ENCODE measurements around the gene ATG4B.

The ATG4B gene

DNA sequence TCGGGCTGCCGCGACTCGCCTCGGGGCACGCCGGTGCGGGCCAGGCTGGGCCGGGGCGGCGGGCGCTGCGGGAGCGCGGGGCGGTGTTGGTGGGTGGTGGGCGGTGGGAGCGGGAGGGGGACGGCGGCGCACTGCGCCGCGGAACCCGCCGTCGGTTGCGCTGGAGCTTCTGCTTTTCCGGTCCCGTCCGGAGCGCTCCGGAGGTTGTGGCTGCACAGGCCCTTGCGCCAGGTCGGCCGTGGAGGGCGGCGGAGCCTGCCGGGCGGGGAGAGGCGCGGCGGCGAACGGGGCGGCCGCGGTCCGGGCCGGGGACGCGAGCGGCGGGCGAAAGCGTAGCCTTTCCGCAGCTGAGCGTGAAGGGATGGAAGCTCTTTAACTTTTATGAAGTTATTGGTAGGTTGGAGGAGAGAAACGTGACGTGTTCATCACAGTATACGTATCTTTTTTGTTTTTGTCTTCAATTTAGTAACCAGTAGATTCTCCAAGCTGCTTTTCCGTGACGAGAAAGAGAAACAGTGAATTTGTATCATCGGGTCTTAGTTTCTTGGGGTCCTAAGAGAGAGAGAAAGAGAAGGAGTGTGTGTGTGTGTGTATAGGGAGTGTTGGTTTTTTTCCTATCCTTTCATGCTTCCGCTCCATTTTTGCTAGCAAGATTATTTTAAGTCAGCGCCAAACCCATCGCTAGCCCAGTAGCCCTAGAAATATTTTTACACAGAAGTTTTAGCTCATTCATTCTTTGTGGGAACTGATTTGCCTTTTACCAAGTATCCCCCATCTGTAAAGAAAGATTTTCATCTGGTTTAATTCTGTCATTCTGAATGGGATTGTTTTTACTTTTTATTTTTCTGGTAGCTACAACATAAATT is 535 bp downstream of the ATG4B start:
- DNase-seq (ENCODE audit: insufficient read length, low spot score) (peak; percentile 20), FAIRE-seq (no peak)

DNA sequence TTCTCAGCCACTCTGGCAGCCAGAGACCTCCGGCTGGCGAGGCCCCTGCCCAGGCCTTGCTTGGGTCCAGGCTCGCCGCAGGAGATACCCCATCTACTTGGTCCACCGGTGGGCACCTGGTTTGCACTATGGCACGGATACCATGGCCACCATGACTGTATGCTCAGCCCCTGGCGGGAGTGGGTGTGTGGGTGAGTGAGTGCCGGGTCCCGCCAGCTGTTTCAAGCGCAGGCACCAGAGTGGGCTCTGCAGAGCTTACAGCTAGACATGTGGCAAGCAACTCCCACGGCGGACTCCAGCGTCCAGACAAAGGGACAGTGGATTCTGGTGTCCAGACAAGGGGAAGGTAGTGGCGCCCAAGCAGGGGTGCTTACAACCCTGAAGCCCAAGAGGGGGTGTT is 1.4 kb downstream of the ATG4B start:
- DNase-seq (ENCODE audit: insufficient read length, low spot score) (no peak), FAIRE-seq (no peak)

DNA sequence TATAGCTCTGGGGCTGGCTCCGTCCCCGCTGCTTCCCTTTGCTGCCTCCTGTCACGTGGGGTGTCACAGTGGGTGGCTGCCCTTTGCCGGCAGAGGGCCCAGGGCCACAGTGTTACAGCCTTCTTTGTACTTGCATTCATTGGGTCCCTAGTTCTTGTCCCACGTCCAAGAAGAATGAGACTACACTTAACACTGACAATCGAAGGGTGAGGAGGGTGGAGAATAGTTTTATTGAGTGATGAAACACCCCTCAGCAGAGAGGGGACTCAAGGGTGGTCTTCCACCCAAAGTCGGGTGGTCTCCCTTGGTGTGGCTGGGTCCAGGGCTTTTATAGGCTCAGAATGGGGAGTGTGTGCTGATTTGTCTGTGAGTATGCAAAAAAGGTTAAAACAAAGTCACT is 1.9 kb downstream of the ATG4B start:
- no peak for FAIRE-seq

DNA sequence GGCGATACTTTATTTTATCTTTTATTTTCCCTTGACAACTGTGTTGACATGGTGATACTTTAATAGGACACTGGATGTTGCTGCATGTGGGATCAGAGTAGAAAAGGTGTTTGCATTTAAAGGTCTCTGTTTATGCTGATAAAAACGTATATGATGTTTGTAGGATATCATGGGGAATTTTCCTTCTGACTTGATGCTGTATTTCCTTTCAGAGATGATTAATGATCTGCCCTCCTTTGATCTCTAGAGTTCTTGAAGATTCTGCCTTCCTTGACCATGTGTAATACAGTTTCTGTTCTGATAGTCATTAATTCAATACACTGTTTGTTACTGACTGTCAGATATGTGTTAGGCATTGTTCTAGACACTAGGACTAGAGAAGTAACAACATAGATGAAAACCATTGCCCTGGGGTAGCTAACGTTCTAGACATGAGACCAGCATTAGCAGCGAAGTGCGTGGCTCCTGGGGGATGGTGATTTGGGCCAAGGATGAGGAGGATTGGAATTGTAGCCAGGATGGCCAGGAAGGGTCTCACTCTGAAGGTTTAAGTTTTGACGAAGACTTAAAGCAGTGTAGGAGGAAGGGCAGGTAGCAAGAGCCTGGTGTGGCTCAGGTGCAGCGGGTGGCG is 2.8 kb downstream of the ATG4B start:
- FAIRE-seq (no peak), DNase-seq (ENCODE audit: insufficient read length, low spot score) (no peak)

More for the DNA sequence above, 1.9 kb downstream of the ATG4B start:
- DNase-seq (ENCODE audit: insufficient read length, low spot score) = no peak

DNA sequence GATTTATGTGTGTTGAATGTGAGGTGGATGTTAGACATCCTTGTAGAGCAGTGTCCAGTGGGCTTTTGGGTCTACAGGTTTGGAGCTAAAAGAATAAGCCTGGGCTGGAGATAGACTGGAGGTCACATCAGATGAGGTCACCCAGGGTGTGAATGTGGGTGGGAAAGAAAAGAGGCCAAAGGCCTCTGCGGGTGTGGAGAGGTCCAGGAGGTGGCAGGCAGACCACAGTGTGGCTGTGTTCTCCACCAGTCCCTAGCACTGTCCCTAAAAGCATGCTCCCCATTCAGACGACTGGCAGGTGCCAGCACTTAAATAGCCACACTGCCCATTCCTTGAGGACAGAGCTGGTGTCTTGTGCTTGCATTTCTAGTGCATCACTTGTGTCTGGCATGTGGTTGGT is 4.1 kb downstream of the ATG4B start:
- FAIRE-seq = no peak
- no peak for DNase-seq (ENCODE audit: insufficient read length, low spot score)

DNA sequence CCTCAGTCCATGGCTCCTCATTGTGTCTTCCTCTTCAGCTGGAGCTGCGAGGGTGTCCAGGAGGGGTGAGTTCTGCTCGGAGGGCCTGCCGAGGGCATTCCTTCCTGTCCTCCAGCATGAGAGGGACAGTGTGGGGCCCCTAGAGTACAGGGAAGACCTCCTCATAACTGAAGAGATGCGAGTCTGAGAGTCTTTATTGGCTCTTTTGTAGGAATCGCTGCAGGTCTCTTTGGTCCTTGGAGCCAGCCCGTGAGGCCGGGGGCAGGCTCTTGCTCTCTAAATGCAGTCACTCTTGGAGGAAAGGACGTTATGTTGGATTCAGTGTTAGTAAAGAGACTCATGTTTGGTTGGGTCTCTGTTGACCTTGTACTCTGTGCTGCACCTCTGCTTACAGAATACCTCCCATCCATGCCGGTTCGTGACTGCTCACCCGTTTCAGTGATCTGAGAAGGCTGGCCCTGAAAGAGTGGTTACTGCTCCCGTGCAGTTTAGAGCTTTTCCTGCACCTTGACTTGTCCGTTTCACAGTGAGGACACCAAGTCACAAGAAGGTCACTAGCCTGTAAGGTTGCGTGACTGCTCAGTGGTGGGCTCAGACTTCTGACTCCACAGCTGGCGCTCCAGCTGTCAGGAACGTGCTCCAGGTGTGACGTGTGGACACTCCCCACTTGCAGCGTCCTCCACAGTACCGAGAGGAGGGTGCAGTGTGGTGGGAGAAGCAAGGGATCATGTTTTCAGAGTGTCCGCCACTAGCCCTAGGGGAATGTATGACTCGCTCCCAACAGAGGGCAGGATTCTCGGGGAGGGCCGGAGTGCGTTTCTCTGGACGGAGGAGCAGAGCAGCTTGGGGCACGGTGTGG is 7.8 kb downstream of the ATG4B start:
- FAIRE-seq = no peak

DNA sequence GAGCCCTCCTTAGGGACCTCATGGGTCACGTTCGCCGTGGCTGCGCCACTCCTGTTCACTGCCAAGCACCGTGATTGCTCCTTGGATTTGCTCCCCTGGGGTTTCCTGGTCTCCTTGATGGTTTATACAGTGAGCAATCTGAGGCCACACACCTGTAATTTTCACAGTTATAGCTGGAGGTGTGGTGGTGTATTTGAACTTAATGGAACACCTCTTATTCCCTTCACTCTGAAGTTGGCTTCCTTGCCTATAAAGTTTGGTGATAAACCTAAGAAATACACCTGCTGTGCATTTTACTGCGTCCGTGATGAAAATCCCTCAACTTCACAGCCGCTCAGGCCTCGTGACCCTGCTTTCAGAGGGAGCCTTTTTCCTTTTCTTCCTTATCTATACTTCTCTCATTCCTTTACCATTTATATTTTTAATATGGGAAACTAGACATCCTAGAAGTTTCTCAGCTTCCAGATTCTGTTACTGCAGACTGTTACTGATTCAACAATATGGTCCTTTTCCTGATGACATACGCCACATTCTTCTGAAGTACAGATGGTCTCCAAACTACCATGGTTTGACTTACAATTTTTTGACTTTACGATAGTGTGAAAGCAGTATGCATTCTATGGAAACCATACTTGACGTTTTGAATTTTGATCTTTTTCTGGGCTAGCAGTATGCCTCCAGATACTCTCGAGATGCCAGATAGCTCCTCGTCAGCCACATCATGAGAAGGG is 8.6 kb downstream of the ATG4B start:
- no peak for DNase-seq (ENCODE audit: insufficient read length, low spot score)
- no peak for FAIRE-seq

More for the DNA sequence above, 7.8 kb downstream of the ATG4B start:
- DNase-seq (ENCODE audit: insufficient read length, low spot score) = no peak

DNA sequence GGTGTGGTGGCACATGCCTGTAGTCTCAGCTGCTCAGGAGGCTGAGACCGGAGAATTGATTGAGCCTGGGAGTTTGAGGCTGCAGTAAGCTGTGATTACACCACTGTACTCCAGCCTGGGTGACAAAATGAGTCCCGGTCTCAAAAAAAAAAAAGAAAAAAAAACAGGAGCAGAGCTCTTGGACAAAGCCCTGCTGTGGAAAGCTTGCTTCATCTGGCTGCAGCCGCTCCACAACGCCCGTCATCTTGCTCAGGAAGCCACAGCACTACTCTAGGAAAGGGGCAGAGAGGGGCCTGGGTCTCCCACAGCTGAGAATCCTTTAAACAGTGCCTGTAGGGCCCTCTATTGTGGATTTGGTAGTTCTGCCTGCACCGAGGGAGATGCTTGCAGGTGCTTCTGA is 11.0 kb downstream of the ATG4B start:
- FAIRE-seq (no peak), DNase-seq (ENCODE audit: insufficient read length, low spot score) (no peak)

DNA sequence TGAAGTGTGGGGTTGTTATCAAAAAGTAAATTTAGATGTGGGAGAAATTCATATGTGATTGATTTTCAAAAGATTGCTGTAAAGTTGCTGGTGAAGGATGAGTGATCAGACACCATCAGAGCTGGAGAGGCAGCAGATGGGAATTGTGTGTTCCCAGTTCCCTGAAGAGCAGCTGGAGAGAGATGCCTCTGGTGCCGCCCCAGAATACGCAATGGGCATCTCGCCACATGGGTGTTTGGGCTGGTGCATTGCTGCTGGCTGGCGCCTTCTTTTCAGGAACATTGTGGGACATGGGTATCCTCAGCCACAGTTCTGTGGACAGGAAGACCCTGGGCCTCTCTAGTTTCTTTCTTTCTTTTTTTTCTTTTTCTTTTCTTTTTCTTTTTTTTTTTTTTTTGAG is 11.9 kb downstream of the ATG4B start:
- FAIRE-seq (no peak), DNase-seq (ENCODE audit: insufficient read length, low spot score) (no peak)

DNA sequence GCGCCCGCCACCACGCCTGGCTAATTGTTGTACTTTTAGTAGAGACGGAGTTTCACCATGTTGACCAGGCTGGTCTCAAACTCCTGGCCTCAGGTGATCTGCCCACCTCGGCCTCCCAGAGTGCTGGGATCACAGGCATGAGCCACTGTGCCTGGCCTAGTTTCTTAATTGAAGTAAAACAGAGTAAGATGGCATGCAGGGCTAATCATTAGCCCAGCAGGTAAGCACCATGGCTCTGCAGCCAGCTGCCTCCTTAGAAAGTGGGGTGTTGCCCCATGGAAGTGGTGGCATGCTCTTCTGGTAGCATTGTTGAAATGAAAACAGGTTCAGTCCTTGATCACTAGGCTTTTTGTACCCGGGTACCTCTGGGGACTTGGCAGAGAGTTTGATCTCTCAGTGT is 12.4 kb downstream of the ATG4B start:
- FAIRE-seq = no peak

DNA sequence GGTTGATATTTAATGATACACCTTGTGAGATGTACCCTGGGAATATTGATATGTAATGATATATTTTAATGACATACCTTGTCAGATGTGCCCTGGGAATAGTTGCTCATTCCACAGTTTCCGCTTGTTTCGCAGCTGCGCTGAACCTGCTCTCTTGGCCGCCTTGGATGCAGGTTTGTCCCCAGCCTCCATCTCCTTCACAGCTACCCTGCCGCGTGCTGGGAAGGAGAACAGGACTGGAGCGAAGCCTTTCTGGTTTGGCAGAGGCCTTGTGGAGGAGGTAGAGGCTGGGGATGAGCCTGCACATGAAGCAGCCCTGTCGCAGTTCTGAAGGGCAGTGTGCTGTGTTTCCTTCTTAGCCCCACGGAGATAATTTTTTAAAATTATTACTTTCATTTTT is 14.6 kb downstream of the ATG4B start:
- DNase-seq (ENCODE audit: insufficient read length, low spot score) (no peak), FAIRE-seq (no peak)

More for the DNA sequence above, 12.4 kb downstream of the ATG4B start:
- DNase-seq (ENCODE audit: insufficient read length, low spot score) = no peak

DNA sequence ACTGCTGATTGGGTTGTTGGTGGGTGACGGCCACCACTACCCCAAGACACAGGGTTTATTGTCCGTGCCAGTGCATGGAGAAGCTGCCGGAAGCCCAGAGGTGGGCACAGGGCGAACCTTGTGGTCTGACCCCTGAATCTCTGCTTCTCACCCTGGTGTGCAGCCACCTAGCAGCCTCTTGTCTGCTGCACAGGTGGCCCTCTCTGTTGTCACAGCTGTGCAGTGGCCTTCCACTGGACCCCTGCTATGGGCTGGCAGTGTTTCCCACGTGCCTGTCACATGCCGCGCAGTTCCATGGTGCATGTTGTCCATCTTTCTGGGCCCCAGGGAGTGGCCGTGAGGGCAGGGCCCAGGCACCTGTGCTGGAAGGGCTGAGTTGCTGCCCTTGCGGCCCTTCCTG is 15.2 kb downstream of the ATG4B start:
- DNase-seq (ENCODE audit: insufficient read length, low spot score) = no peak
- FAIRE-seq = no peak

DNA sequence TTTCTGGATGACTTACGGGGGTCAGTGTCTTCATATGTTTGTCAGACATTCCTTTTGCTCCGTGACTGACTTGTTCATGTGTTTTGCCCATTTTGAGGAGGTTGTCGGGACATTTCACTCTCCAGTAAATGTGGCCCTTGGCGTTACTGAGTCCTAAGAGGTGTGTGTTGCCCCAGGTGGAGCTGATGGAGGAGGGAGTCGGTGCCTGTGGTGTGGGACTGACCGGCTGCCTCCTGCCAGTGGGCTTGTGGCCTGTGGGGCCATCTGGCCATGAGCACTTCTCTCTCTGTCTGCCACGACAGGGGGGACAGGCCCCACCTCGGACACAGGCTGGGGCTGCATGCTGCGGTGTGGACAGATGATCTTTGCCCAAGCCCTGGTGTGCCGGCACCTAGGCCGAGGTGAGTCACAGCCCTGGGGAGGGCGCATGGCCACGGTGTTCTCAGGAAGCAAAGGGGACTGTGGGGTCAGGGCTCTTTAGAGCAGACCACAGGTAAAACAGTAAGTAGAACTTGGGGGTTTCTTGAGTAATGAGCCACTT is 15.8 kb downstream of the ATG4B start:
- DNase-seq (ENCODE audit: insufficient read length, low spot score) = no peak
- no peak for FAIRE-seq

DNA sequence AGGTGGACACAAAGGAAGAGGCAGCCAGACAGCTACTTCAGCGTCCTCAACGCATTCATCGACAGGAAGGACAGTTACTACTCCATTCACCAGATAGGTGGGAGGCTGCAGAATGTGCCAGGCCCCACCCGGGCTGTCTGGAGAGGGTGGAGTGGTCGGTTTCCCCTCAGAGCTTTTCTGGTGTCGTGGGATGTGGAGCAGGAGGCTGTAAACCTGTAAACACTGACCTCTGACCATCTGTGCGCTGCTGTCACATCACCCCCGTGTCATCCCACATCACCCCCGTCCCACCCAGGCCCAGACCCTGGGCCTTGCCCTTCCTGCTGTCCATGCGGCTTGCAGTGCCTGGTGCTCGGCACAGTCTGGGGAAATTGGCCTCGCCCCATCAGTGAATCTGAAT is 17.1 kb downstream of the ATG4B start:
- no peak for DNase-seq (ENCODE audit: insufficient read length, low spot score)
- FAIRE-seq = no peak

DNA sequence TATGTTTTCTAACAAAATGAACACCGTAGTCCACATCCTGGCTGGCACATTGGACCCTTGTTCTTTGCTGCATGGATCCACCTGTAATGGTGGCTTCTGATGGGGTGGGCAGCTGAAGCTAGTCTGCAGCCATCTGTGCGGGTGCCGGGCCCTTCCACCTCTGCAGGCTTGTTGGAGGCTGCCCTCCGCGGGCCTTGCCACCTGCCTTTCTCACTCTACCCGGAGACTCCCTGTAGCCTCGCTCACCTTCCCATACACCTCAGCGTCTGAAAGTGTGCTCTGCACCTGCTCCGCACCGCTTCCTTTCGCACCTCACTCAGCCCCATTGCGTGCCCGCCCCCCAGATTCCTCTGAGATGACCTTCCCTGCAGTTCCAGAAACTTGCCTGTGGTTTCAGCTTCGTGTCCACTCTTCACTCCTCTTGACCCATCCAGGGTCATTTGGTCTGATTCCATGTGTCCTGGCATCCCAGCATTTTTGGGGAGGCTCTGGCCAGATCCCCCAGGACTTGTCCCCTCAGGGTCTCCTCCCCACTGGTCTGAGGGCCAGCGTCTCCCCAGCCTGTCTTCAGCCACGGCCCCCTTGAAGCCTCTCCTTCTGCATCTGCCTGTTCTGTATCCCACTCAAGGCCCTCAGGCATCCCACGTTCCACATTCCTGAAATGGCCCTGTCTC is 18.2 kb downstream of the ATG4B start:
- DNase-seq (ENCODE audit: insufficient read length, low spot score) = no peak
- no peak for FAIRE-seq

DNA sequence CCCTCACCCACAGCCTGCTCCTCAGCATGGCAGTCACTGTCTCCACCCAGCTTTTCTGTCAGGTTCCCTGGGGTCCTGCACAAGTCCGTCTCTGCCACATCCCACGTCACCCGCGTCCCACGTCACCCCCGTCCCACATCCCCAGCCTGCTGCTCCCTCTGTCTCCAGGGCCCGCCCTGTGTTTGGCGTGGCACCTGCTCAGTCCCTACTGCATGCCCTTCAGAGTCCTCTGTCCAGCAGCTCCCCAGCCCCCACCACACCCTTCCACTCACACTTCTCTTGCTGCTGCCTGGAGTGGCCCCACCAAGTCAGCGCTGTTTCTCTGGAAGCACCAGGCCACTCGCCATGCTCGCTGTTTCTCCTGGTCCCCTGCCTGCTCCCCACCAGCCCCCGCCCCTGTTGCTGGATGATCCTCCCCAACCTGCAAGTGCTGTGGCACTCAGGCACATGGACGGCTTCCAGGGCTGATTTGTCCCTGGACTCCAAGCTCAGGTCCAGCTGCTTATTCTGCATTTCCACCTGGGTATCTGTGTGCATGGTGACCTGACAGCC is 18.8 kb downstream of the ATG4B start:
- no peak for DNase-seq (ENCODE audit: insufficient read length, low spot score)
- FAIRE-seq = no peak

DNA sequence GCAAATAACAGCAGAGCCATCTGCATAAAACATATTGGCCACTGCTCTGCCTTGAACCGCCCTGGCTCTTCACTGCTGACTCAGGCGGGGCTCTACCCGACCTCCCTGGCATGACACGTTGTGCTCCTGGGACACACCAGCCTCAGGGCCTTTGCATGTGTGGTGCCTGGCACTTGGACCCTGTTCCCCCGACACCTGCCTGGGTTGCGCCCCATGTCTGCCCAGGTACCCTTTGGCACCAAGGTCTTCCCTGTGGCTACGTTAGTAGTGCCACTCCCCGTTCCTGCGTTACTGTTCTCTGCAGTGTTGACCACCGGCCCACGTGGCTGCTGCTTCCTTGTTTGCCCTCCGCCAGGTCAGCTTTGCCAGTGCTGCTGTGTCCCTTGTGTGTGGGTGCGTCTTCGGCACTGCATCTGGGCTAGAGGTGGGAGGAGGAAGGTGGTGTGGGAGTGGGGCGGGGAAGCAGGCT is 20.3 kb downstream of the ATG4B start:
- DNase-seq (ENCODE audit: insufficient read length, low spot score) = no peak
- FAIRE-seq = peak; percentile 80

DNA sequence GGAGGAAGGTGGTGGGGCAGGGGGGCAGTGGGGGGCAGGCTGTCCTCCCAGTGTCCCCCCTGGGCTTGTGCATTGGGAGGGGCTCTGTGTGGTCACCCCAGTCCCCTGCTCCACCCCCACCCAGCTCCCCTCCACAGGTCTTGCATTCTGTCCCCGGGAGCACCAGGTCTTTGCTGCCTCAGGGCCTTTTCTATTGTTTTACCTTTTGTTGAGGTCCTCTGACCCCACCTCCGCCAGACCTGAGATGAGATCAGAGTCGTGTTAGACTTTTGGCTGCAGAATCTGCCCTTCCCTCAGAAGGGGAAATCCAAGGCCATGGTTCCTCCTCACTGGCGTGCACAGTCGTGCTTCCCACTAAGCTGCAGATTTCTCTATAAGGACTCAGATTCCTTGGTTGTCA is 20.8 kb downstream of the ATG4B start:
- no peak for FAIRE-seq

DNA sequence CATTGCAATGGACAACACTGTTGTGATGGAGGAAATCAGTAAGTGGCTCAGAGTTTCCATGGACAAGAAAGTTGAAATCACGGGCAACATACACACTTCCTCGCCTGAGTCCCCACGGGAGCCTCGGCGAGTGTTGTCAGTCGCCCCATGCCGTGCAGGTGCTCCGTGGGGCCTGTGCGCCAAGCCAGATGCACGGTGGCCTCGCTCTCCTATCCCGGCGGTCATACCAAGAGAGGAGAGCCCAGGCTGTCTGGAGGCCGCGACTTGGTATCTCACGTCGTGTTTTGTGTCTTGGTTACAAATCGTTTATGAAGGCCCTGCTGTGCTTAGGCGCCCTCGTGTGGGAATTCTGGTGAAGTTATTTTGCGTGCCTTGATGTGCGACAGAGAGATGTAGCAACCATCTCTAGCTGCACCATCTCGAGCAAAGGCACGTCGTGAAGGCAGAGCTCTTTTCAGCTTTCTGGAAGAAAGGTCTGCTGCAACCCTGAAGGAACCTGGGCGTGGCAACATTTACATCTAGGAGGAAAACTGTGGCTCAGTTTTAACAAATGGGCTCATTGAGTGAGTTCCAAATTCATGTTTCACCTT is 21.8 kb downstream of the ATG4B start:
- peak; percentile 59 for DNase-seq (ENCODE audit: insufficient read length, low spot score)
- peak; percentile 69 for FAIRE-seq

More for the DNA sequence above, 20.8 kb downstream of the ATG4B start:
- DNase-seq (ENCODE audit: insufficient read length, low spot score) = no peak
